Measurements from ENCODE around the gene INSIG1. TPM values are rescaled to one million over a fixed set of nuclear protein-coding genes. Genes with fewer than 3 reads are reported as not detected.

Gene INSIG1
- total RNA-seq, 1 experiment from 2014 or later, result 103 TPM

GRCh38 chr7:155336812-155337602 lies 39.3 kb downstream of the INSIG1 start:
- no TSS peak for BruUV-seq (replicated peaks)

GRCh38 chr7:155337946-155338631 lies 40.4 kb downstream of the INSIG1 start:
- H3K4me2 ChIP-seq, result no peak overlapping the region
- no peaks in the 10 kb centered on the region for H3K9me2 ChIP-seq (ENCODE audit: insufficient read depth)
- no peaks in the 10 kb centered on the region for H3K36me3 ChIP-seq (ENCODE audit: low read depth)
- H2AFZ ChIP-seq, result no peak overlapping the region
- no TSS peak for BruUV-seq (replicated peaks)
- CTCF ChIA-PET, result no interaction called here
- H3F3A ChIP-seq (ENCODE audit: insufficient read depth, low read depth), result peaks cover 2% of the 10 kb centered on the region; the same call in 1 of the 2 replicates
- POLR2A ChIA-PET (ENCODE audit: unreplicated experiment), result no interaction called here
- intact Hi-C loops (cut with micrococcal nuclease; ENCODE audit: unreplicated experiment), result no loop called here
- H3K27me3 ChIP-seq (ENCODE audit: insufficient read depth, low read depth), result peaks cover 96% of the 10 kb centered on the region
- H3K79me2 ChIP-seq (ENCODE audit: low read depth), result no peaks in the 10 kb centered on the region
- TF ChIP-seq CTCF (conservative IDR thresholded peaks at IDR 0.05), result no peak
- no peak for TF ChIP-seq EZH2 (IDR thresholded peaks at IDR 0.05; ENCODE audit: low read depth)
- no peaks in the 10 kb centered on the region for H3K9me3 ChIP-seq (ENCODE audit: insufficient read depth, low read depth)
- no peaks in the 10 kb centered on the region; the same call in 1 of the 2 replicates for H4K20me1 ChIP-seq (ENCODE audit: insufficient read depth)
- no peak overlapping the region for H3K27ac ChIP-seq
- DNase-seq, result no peak
- no peak overlapping the region for H3K4me3 ChIP-seq
- H3K4me1 ChIP-seq (replicated peaks; ENCODE audit: insufficient read depth), result no peaks in the 10 kb centered on the region

More at GRCh38 chr7:155336812-155337602, 39.3 kb downstream of the INSIG1 start:
- H4K20me1 ChIP-seq (ENCODE audit: insufficient read depth), result no peaks in the 10 kb centered on the region; the same call in 1 of the 2 replicates
- no peak overlapping the region for H2AFZ ChIP-seq
- no peaks in the 10 kb centered on the region for H3K36me3 ChIP-seq (ENCODE audit: low read depth)
- no peak overlapping the region for H3K4me3 ChIP-seq
- H3K79me2 ChIP-seq (ENCODE audit: low read depth), result no peaks in the 10 kb centered on the region
- CTCF ChIA-PET, result no interaction called here
- no peaks in the 10 kb centered on the region for H3K9me2 ChIP-seq (ENCODE audit: insufficient read depth)
- H3K27ac ChIP-seq, result no peak overlapping the region
- no peaks in the 10 kb centered on the region for H3K4me1 ChIP-seq (replicated peaks; ENCODE audit: insufficient read depth)
- TF ChIP-seq EZH2 (IDR thresholded peaks at IDR 0.05; ENCODE audit: low read depth), result no peak
- TF ChIP-seq CTCF (conservative IDR thresholded peaks at IDR 0.05), result no peak
- no peaks in the 10 kb centered on the region for H3F3A ChIP-seq (ENCODE audit: insufficient read depth, low read depth)
- POLR2A ChIA-PET (ENCODE audit: unreplicated experiment), result no interaction called here
- peaks cover 98% of the 10 kb centered on the region for H3K27me3 ChIP-seq (ENCODE audit: insufficient read depth, low read depth)
- no peak for DNase-seq
- no peak overlapping the region for H3K4me2 ChIP-seq
- intact Hi-C loops (cut with micrococcal nuclease; ENCODE audit: unreplicated experiment), result no loop called here
- H3K9me3 ChIP-seq (ENCODE audit: insufficient read depth, low read depth), result no peaks in the 10 kb centered on the region

GRCh38 chr7:155338632-155339320 lies 41.1 kb downstream of the INSIG1 start:
- no TSS peak for BruUV-seq (replicated peaks)
- no peaks in the 10 kb centered on the region for H3K36me3 ChIP-seq (ENCODE audit: low read depth)
- H3K9me2 ChIP-seq (ENCODE audit: insufficient read depth), result no peaks in the 10 kb centered on the region
- ChIA-PET CTCF (no interaction called here), POLR2A (ENCODE audit: unreplicated experiment) (no interaction called here)
- no peaks in the 10 kb centered on the region for H3K79me2 ChIP-seq (ENCODE audit: low read depth)
- DNase-seq, result no peak
- no peaks in the 10 kb centered on the region for H3K9me3 ChIP-seq (ENCODE audit: insufficient read depth, low read depth)
- intact Hi-C loops (cut with micrococcal nuclease; ENCODE audit: unreplicated experiment), result no loop called here
- no peak overlapping the region for H3K4me2 ChIP-seq
- peaks cover 94% of the 10 kb centered on the region for H3K27me3 ChIP-seq (ENCODE audit: insufficient read depth, low read depth)
- peaks cover 4% of the 10 kb centered on the region; the same call in 1 of the 2 replicates for H3F3A ChIP-seq (ENCODE audit: insufficient read depth, low read depth)
- no peaks in the 10 kb centered on the region for H4K20me1 ChIP-seq (ENCODE audit: insufficient read depth)
- H2AFZ ChIP-seq, result no peak overlapping the region
- H3K4me3 ChIP-seq, result no peak overlapping the region
- no peak overlapping the region for H3K27ac ChIP-seq
- no peak for TF ChIP-seq CTCF (conservative IDR thresholded peaks at IDR 0.05)
- TF ChIP-seq EZH2 (IDR thresholded peaks at IDR 0.05; ENCODE audit: low read depth), result no peak
- no peaks in the 10 kb centered on the region for H3K4me1 ChIP-seq (replicated peaks; ENCODE audit: insufficient read depth)

All from PC-9 (cell line).